GM21367 (cell line): ENCODE measurements around the gene DOCK2.
"Not testable (repeated sequence)": the region's sequence is repeated elsewhere in the genome, so short reads cannot be mapped to it uniquely, and the experiment has no call there.

Experiments used
- ATAC-seq: cut with Tn5 transposase; IDR thresholded peaks from one replicate; pipeline ENCODE4 v1.9.1; 2021; ENCODE audit not compliant: unreplicated experiment

DOCK2 gene

DNA sequence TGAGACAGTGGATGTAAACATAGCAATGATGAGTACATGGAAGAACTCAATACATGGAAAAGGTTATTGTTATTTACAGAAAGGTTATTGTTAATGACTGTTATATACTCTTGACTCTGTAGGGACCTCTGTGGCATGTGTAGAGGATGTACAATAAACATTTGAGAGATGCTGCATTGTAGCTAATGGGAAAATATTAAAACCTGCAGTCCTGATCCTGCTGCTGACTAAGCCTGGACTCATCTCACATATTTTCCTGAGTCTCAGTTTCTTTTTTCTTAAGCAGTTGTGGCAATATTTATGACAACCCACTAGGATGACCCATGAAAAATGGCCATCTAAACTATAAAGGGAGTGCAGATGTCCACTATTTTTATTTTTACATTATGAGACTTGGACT lies 75.4 kb downstream of the DOCK2 start:
- ATAC-seq: no peak

GRCh38 chr5:169716287-169716686 lies 79.2 kb downstream of the DOCK2 start:
- no peak for ATAC-seq

- no peak for ATAC-seq
Measured at GRCh38 chr5:169717288-169717687, 80.2 kb downstream of the DOCK2 start.

DNA sequence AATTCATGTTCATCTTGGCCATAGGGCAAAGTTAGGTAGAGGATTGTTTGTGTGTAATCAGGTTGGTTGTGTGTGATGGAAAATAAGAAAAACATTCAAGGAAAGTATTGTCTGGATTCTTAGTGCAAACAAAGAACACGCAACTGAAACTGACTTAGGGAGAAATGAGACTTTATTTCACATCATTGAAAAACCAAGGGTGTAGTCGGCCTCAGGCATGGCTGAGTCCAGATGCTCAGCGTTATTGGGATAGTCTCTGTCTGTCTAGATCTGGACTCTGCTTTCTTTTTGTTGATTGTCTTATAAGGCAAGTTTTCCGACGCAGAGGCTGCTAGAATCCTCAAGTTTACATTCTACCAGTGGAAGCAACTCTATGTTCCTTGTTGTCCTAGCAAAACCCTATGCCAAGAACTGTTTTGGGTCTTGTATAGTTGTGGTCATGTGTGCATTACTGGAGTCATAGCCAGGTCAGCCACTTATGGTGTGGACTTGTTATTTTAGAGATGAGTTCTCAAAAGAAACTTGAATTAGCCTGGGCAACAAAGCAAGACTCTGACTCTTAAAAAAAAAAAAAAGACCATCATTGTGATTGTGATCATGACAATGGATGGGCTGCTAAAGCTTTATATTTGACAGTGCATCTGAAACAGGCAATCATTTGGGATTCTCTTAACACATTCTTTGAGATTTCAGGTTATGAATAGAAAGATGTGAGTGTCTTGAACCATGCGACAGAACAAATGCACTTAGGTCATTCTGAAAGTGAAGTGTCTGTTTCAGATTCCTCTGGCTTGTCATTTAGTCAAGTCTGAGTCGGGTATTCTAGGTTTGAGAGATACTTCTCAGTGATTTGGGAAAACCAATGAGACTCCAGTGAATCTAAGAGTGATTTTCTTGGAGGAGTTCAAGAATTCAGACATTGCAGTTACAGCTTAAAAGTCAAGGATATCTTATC lies 82.6 kb downstream of the DOCK2 start:
- peak; percentile 69 for ATAC-seq

DNA sequence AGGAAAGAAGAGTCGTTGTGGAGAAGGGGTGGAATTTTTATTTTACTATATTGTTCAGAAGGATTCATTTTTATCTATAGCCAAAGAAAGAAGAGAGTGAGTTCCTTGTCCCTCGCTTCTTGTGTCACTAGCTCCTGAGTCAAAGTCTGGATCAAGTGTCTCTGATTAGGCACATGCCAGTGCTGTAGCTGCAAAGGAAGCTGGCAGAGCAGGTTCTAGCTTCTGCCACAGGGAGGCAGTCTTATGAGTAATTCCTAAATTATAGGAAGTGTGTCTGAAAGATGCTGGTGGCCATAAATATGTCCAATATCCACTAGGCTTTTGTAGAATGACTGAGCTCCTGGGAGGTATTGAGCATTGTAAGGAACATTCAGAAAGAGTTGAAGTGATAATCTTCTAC lies 84.7 kb downstream of the DOCK2 start:
- ATAC-seq: no peak

DNA sequence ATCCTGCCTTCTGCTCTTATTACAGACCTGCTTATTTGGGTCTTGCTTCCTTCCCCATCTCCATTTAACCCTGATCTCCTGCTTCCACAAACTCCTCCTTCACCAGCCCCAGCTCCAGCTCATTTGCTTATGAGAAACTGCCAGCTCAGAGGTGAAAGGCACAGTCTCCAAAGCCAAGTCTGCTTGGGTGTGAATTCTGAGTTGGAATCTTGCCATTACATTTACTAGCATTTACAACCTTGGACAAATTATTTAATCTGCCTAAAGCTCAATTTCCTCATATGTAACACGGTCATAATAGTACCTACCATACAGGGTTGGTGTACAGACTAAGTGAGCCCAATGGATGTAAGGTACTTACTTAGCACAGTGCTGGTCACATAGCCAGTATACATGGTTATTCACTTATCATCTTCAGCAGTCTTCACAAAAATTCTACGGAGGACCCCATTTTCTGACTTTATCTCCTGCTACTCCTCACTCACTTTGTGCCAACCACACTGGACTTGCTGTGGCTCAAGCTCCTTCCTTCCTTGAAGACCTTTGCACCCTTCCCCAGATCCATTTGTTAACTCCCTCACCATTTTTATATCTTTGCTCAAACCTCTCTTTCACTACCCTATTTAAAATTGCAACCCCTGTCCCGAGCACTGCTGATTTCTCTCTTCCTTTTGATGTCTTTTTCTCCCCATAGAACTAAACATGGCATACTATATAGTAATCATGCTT lies 86.2 kb downstream of the DOCK2 start:
- no peak for ATAC-seq

DNA sequence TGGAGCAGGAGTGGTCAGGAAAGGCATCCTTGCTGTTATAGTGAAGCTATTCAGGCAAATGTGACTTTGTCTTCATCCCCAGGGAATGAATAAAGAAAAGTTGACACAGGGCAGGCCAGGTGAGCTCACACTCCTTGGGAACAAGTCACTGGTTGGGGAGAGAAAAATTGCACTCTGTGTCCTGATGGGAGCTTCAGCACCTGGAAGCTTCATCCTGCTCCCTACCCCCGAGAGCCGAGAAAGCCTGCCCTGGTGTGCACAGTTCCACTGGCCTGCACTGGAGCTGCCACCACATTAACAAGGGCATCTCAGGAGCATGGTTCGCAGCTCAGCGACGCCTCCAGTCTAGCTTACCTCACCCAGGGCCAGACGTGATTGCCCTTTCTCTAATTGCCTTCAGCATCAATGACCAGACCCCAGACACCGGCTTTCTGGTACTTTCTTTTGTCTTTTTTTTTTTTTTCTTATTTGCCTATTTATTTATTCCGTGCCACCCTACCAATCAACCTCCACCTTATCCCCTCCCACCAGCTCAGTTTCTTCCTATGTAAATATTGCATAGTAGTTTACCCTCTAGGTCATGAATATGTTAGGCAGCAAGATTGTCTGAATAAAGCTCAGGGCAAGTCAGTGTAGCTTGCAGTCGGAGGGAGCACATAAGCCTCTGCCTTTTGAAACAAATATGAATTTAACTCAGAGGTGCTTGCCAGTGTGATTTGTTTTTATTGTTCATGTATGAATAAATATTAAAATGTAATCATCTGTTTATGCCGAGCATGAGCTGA lies 87.4 kb downstream of the DOCK2 start:
- ATAC-seq: no peak

GRCh38 chr5:169725665-169726064 lies 88.6 kb downstream of the DOCK2 start:
- ATAC-seq: not testable (repeated sequence)

DNA sequence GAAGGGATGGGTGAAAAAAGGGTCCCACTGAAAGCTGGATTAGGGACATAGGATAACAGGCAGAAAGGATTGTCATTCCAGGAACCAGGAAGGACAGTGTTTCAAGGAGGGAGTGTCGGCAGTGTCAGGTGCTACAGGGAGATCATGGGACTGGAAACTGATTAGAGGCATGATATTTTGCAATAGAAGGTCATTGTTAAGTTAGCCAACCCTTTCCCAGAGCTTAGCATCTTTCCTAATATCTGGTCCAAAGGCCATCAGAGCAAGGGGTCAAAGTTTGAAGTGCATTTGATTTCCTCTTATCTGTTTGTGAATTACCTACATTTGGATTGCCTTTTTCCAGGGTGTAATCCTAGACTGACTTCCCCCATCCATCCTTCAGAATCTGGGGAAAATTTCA lies 91.3 kb downstream of the DOCK2 start:
- no peak for ATAC-seq

DNA sequence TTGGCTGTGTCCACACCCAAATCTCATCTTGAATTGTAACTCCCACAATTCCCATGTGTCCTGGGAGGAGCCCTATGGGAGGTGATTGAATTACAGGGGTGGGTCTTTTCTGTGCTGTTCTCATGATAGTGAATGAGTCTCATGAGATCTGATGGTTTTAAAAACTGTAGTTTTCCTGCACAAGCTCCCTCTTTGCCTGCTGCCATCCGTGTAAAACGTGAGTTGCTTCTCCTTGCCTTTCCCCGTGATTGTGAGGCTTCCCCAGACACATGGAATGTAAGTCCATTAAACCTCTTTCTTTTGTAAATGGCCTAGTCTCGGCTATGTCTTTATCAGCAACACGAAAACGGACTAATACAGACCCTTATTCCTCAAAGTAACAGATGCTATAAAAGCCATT lies 94.1 kb downstream of the DOCK2 start:
- ATAC-seq: no peak

DNA sequence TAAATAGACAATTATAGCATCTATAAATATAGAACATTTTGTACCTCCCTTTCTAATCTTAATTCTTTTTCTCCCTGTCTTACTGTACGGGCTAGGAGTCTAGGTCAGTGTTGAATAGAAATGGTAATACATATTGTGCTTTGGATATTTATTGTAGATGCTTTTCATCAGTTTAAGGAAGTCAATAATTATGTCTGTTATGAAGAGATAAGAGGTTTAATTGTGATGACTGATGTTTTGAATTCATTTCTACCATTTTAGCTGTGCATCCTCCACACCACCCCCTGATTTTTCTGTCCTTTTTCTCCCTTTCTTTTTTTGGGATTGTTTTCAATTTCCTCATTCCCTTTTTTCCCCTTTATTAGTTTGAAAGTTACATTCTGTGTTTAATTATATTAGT lies 95.8 kb downstream of the DOCK2 start:
- ATAC-seq: no peak

DNA sequence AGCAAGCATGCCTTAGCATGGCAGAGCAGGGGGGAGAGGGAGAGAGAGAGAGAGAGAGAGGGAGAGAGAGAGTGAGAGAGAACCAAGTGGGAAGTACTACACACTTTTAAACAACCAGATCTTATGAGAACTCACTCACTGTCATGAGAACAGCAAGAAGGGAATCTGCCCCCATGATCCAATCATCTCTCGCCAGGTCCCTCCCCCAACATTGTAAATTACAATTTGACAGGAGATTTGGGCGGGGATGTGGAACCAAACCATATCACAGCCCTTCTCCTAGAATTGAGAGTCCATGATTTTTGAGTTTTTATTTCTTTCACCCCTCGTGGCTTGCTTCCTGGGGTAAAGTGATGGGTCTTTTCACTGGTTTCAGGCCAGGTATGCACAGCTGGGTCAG lies 98.8 kb downstream of the DOCK2 start:
- ATAC-seq: no peak

DNA sequence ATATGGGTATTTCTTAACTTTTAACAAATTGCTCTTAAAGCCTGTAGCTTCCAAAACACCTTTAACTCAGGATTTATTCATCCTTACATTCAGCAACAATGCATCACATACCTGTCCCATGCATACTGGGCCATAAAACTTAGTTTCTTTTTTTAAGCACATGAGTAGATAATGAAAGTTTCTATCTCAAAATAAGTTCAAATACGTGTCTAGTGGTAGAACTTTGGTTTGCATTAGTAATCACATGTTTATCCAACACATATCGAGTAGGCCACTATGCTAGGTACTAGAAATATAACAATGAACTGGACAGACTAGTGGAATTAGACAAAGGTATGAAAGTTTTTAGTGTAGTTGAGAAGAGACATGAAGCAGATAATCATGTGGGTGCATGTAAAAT lies 99.6 kb downstream of the DOCK2 start:
- ATAC-seq: no peak

GRCh38 chr5:169740435-169740834 lies 103.4 kb downstream of the DOCK2 start:
- no peak for ATAC-seq

DNA sequence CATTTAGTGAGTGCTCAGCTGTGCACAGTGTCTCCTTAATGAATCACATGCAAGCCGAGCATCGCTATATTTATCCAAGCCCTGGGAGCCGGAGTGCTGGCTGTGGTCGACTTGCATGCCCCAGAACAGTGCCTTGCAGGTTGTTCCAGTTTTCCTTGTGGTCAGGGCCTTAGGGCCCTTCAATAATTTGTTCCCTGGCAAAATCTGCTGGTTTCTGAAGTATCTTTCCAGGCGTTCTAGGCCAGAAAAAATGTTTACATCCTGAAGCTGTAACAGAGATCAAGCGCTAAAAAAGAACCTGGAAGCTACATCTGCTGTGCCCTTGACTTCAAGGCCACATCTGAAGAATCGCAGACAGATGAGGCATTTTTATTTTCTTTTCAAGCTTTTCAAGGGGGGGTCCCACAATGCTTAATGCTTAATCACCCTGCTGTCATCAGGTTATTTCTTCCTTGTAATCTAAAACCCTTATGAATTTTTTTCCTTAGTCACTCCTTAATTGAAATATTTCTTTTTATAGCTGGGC lies 105.8 kb downstream of the DOCK2 start:
- ATAC-seq: no peak

DNA sequence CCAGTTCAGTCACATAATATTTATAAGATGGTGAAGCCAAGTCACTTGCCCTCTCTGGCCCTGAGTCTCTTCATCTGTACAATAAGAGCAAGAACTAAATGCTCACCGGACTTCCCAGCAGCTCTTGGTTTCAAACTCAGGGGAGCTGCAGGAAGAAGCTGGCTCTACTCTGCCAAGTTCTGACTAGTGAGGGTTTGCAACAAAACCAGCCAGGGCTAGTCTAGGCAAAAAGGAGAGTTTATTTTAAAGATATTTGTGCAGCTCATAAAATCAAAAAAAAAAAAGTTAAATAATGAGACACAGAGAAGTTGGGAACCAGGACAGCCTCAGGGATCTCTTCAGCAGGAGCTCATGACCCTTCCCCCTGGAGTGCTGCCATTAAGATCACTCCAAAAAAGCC lies 107.3 kb downstream of the DOCK2 start:
- no peak for ATAC-seq

GRCh38 chr5:169745441-169746146 lies 108.5 kb downstream of the DOCK2 start:
- no peak for ATAC-seq

GRCh38 chr5:169746147-169746694 lies 109.1 kb downstream of the DOCK2 start:
- ATAC-seq: no peak

DNA sequence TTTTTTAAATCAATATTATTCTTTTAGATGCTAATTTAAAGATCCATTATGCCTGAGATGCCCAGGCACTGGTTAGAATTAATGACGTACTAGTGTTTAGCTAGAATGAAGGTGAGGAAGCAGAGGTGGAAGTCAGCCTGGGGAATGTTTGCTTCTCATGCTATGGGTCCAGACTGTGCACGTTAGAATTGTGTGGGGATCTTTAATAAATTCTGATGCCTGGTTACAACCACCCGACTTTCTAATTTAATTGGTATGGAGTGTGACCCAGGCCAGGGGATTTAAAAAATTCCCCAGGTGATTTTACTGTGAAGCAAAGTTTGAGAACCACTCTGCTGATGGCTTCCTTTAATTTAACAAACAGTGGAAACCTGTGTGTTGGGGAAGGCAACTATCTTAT lies 111.1 kb downstream of the DOCK2 start:
- no peak for ATAC-seq

GRCh38 chr5:169749295-169749694 lies 112.2 kb downstream of the DOCK2 start:
- ATAC-seq: no peak
